Activated gamma-delta T cell treated with anti-CD3 and anti-CD28 coated beads, Interleukin-2, amount 50 U/mL, for 16 hours (primary cell): Measurements from ENCODE around the gene RCL1.

ENCODE experiments used
- DNase-seq: peaks from one replicate; pipeline ENCODE4 v3.0.0-alpha.2; 2020; ENCODE audit warnings: low read depth

RCL1 gene

DNA sequence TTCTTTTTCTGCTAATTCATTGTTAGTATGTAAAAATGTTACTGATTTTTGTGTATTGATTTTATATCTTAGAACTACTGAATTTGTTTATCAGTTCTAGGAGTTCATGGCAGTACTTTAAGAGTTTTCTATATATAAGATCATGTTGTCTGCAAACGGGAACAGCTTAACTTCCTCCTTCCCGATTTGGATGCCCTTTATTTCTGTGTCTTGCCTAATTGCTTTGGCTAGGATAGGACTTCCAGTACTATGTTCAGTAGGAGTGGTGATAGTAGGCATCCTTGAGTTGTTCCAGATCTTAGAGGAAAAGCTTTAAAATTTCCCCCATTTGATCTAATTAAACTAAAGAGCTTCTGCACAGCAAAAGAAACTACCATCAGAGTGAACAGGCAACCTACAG is 20.1 kb downstream of the RCL1 start:
- no peak for DNase-seq

- no peak for DNase-seq
Measured at GRCh38 chr9:4814913-4815312, 22.2 kb downstream of the RCL1 start.

DNA sequence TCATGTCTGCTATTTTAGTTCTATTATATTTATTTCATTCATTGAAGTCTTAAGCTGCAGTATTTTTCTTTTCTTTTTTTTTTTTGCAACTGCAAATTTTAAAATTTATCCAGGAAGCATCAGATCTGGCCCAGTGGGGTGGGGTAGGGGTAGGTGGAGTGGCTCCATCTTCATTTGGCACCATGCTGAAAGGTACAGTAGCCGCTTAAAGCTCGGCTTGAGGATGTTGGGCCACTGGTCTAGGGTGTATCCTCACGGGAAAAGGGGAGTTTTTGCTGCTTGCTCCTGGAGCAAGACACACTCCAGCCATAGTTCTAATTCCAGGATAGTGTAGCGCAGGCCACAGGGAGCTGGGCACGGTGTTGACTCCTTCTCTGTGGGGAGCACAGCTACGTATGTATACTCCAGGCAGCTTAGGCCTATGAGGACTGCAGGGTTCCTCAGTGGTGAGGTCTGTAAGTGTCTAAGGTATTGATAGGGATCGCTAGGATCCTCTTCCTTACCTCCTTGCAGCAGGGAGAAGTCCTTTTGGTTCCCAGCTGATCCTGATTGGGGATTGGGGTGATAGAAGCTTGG is 22.7 kb downstream of the RCL1 start:
- no peak for DNase-seq

DNA sequence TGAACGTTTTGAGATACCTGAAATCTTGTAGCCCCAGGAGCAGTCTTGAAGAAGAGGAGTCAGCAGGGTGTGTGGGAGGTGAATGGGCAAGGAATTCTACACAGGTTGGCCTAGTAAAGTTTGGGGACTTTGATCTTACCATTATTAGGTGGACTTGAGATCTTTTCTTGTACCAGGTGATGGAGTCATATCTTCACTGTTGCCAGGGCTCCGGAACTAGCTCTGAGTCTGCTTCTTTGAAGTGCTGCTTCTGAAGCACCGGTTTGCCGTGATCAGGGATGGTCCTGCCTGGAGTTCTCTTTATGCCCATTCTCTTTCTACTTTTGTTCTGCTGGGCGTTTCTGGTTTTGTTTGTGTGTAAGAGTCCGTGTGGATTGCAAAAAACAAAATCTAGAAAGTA is 27.4 kb downstream of the RCL1 start:
- DNase-seq: no peak

GRCh38 chr9:4821133-4821532 is 28.4 kb downstream of the RCL1 start:
- DNase-seq: no peak

DNA sequence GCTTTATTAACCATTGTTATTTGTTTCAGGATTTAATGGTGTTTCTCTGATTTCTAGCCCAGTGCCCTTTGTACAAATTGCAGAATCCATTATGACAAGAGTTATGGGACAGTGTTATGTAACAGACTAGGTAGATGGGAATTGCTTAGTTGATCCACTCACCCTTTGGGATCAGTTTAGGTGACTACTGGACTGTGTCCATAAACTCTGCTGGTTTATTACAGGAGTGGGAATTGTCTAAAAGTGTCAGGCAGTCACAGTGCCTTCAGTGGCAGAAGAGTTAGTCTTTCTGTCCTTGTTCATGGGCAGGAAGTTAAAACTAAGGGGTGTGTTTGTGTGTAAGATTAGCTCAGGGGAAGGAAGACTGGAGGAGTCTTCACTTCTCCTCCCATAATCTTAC is 29.3 kb downstream of the RCL1 start:
- DNase-seq: no peak

GRCh38 chr9:4826417-4827166 is 33.8 kb downstream of the RCL1 start:
- DNase-seq: no peak

DNA sequence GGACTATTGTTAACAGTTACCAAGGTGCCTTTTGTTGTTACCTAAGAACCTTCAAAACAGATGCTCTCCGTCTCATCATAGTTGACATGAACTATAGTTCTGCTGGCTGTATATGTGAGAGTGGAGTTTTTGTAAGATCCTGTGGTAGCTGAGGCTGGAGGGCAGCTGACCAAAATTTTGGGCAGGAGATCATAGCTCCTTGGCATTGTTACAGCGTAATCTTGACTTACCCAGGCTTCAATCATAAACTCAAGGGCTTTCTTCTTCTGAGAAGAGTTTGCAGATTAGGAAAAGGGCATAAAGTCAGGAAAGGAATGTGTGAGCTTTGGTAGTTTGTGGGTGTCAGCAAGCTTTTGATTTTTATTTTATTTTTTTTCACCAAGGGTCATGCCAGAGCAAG is 34.5 kb downstream of the RCL1 start:
- no peak for DNase-seq

DNA sequence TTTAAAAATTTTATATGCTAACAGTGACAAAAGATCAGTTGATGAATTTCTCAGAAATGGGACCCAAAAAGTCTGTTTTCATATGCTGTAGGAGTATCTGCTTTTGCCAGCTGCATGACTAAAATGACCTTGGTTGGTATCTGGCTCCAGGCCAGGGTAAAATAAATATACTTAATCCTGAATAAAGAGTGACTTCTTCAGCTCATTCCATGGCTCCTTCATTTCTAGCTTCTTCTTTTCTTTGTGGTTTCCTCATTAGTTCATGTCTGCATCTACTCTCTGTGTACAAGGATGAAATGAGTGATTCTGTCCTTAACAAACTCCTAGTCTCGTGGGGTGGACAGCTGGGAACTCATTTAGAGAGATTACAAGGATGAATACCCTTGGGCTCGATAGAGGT is 36.0 kb downstream of the RCL1 start:
- no peak for DNase-seq

GRCh38 chr9:4829969-4830368 is 37.2 kb downstream of the RCL1 start:
- DNase-seq: no peak

GRCh38 chr9:4830699-4831098 is 38.0 kb downstream of the RCL1 start:
- DNase-seq: no peak

DNA sequence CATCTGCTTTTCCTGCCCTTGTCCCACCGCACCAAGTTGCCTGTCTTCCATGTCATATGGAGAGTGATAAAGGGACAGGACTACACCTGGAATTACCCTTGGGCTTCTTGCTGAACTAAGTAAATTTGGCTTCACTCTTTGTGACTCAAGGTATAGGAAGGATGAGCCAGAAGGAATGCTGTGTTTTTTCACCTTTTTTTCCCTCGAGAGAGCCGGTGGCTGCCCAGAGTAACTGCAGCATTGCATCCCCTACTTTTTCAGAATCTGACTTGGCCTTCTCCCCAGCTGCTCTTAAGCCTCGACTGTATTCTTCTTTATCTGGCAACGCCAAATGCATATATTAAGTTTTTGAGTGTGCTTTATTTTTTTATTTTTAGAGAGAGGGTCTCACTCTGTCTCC is 38.4 kb downstream of the RCL1 start:
- no peak for DNase-seq

DNA sequence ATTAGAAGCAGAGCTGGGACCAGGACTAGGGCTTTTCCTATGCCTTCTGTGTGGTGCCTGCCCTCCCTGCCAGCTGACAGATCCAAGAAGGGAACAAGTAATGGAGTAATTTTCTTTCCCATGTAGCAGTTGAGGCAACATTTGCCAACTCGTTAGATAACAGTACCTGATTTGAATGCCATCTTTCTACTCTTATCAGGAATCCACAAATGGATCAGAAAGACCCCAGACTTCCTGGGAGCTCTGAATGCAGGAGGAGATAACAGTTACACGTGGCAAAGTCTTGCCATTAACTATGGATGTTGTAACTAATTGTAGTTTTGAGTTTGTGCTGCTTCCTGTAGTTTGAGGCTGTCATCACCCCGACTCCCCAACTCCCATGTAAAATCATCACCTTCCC is 39.2 kb downstream of the RCL1 start:
- DNase-seq: no peak

GRCh38 chr9:4832786-4833579 is 40.2 kb downstream of the RCL1 start:
- DNase-seq: no peak

- no peak for DNase-seq
Measured at GRCh38 chr9:4833781-4834560, 41.2 kb downstream of the RCL1 start.

DNA sequence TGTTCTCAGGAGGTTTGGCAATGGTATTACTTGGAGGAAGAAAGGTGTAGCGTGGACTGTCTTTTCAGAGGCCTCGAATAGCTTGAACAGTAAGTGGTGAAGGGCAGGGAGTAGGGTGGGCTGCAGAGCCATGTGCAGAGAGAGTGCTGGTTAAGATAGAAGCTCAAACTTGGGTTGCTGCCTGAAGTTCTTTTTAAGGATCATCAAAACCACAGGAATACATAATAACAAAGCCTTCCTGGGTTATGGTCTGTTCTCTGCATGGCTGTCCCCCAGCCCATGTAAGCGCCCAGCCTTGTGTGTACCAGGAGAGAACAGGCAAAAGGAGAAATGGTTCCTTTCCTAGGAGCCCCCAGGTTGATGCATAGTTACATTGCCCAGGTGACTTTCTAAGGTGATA is 43.9 kb downstream of the RCL1 start:
- DNase-seq: no peak

DNA sequence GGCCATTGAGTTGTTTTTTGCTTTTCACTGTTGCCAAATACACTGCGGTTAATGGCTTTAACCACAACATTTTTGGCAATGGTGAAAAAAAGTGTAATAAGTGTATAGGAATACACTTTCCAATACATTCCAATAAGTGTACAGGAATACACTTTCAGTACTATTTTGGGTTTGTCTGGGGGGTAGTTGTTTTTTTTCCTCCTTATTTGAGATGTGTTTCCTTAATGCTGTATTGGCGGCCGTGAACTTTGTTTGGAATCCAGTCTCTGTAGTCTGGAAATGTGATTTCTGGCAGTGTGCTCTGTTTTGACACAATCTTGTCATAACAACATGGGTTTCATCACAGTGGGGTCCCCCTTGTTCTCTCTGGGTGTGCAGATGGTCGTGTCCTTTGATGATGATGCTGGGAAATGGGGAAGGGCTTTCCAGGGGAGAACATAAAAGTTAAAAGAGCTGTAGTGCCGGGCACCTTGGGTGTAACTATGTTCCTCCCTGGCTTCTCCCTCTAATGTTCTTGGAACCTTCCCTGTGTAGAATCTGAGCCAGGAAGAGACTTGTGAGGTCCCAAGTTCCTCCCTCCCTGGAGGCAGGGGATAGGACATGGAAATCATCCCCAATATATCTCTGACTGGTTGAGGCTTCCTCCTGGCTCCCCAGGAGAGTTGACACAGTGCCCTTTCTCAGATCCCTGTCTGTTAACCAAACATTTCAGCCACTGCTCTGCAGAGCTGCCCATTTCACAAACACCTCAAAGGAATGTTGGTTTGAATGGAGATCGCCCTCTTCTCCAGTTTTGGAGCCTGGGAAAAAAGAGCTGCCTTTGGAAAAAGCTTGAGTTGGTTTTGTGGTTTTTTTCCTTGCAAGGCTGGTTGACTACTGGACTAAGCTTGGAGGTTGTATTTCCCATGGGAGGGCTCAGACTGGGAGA is 44.8 kb downstream of the RCL1 start:
- DNase-seq: no peak

GRCh38 chr9:4838189-4838546 is 45.4 kb downstream of the RCL1 start:
- no peak for DNase-seq

DNA sequence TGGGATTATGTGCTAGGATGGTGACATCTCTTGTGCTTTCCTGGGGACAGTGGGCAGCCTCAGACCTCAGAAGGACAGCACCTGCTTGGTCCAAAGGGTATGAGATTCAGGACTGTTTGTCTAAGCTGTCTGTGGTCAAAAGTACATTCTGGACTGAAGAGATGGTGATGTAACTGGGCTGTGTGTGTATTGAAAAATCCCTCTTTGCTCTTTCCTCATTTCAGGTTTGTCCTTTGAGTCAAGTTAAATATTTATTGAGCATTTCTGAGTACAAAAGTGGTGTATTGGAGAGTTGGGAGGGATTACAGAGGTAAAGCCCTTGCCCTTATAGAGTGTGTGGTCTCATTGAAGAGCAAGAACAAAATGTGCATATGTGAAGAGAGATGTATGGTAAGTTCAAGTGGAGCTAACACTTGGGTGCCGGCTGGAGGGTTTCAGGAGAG is 46.7 kb downstream of the RCL1 start:
- DNase-seq: no peak

DNA sequence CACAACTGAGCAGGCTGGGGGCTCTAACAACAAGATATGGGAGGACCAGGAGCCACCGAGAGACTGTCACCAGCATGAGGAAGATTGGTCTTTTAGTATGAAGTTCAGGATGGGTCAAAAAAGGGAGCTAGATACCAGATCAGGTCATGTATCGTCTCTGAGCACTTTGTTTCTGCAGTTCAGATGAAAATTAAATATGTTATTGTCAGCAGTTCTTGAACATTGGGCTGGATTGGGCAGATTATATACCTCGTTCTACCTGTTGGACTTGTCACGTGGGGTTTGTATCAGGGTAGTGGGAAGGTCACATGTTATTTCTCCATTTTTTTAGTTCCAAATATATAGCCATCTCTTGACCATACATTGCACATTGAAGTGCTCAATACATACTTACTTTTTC is 47.3 kb downstream of the RCL1 start:
- no peak for DNase-seq

- DNase-seq: no peak
Measured at GRCh38 chr9:4842213-4842612, 49.5 kb downstream of the RCL1 start.
